ENCODE results near the gene PADI4. TPM values are rescaled to one million over a fixed set of nuclear protein-coding genes. Genes with fewer than 3 reads are reported as not detected.

The PADI4 gene, protein sequence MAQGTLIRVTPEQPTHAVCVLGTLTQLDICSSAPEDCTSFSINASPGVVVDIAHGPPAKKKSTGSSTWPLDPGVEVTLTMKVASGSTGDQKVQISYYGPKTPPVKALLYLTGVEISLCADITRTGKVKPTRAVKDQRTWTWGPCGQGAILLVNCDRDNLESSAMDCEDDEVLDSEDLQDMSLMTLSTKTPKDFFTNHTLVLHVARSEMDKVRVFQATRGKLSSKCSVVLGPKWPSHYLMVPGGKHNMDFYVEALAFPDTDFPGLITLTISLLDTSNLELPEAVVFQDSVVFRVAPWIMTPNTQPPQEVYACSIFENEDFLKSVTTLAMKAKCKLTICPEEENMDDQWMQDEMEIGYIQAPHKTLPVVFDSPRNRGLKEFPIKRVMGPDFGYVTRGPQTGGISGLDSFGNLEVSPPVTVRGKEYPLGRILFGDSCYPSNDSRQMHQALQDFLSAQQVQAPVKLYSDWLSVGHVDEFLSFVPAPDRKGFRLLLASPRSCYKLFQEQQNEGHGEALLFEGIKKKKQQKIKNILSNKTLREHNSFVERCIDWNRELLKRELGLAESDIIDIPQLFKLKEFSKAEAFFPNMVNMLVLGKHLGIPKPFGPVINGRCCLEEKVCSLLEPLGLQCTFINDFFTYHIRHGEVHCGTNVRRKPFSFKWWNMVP
- 1.2 TPM in 1 of 2 replicates, not detected in the other for polyA plus RNA-seq

DNA sequence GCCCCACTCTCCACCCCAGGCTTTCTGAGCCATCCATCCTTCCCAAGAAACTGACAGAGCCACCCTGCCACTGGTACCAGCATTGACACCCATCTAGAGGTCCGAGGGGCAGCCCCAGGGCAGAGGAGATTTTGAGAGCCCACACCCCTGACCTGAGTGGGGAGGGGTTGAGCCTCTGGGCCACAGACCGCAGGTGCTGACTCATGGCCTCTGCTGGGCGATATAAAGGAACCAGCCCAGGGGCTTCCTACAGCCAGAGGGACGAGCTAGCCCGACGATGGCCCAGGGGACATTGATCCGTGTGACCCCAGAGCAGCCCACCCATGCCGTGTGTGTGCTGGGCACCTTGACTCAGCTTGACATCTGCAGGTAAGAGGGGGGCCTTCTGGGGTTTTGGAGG, at the start of gene PADI4:
Gene PADI4, plus strand, starts transcription at position 252 of the 400 bp plus-strand sequence. Its CDS starts 26 bp downstream, at position 278.

DNA sequence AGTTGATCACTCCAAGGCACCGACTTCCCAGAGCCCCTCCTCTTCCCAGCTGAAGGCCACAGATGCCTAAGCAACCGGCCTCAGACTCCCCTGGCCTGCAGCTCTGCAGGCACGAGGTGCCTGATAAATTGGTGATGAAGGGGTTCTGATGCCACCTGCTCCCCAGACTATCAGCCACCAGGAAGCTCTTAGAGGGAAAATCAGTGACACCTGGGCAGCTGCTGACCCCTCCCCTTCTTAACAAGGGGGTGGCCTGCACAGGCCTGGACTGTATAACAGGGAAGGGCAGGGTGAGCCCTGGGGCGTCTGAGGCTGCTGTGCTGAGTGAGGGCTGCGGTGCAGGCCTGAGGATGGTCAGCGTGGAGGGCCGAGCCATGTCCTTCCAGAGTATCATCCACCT, 63.9 kb downstream of the PADI4 start, which contains the start of gene PADI6:
Gene PADI6, plus strand, starts transcription at position 301 of the 400 bp plus-strand sequence. Its CDS starts 50 bp downstream, at position 351.

Other genes starting within 250 kb of the PADI4 start
- 1.3 and 1.5 TPM in 2 replicates for gene PADI2, start 188.7 kb upstream of the PADI4 start, polyA plus RNA-seq
- not detected in 2 replicates for gene PADI1, start 103.1 kb upstream of the PADI4 start, polyA plus RNA-seq
- gene PADI3, start 59.1 kb upstream of the PADI4 start, polyA plus RNA-seq = not detected in 2 replicates
- not detected in 2 replicates for gene PADI6, start 64.0 kb downstream of the PADI4 start, polyA plus RNA-seq
- gene RCC2, start 131.5 kb downstream of the PADI4 start, polyA plus RNA-seq = 0.83 and 2.0 TPM in 2 replicates
- gene ARHGEF10L, start 231.5 kb downstream of the PADI4 start, polyA plus RNA-seq = 1.2 and 3.6 TPM in 2 replicates